ENCODE results near the gene LAMA3.

GRCh38 chr18:23671564-23671963 is 17.7 kb upstream of the LAMA3 start:
- no peak for TF ChIP-seq HDAC6 (IDR thresholded peaks at IDR 0.05; ENCODE audit: low read depth, low read length)
- no peak for TF ChIP-seq RFX5 (IDR thresholded peaks at IDR 0.05; ENCODE audit: low read depth, low read length)
- TF ChIP-seq TAF1 (CRISPR knock-in tag; IDR thresholded peaks at IDR 0.05) = no peak
- TF ChIP-seq POLR2A (IDR thresholded peaks at IDR 0.05; ENCODE audit: insufficient read depth in 1 of 2, low read depth in 2 of 2, low read length in 2 of 2) = no peak
